ENCODE data around the gene DCPS.

Gene DCPS

GRCh38 chr11:126279191-126279590, 24.7 kb upstream of the DCPS start:
- TF ChIP-seq CTCF (IDR thresholded peaks at IDR 0.05; ENCODE audit: borderline replicate concordance, insufficient read depth, low read depth, low read length): no peak

GRCh38 chr11:126280595-126280994, 23.3 kb upstream of the DCPS start:
- TF ChIP-seq CTCF (IDR thresholded peaks at IDR 0.05; ENCODE audit: borderline replicate concordance, insufficient read depth, low read depth, low read length): no peak
- no peak overlapping the region for H3K4me3 ChIP-seq (ENCODE audit: low read depth, low read length)

More at GRCh38 chr11:126279191-126279590, 24.7 kb upstream of the DCPS start:
- H3K4me3 ChIP-seq (ENCODE audit: low read depth, low read length): no peak overlapping the region

GRCh38 chr11:126281245-126281644, 22.6 kb upstream of the DCPS start:
- H3K4me3 ChIP-seq (ENCODE audit: low read depth, low read length): no peak overlapping the region
- no peak for TF ChIP-seq CTCF (IDR thresholded peaks at IDR 0.05; ENCODE audit: borderline replicate concordance, insufficient read depth, low read depth, low read length)

GRCh38 chr11:126281666-126282175, 22.1 kb upstream of the DCPS start:
- no peak overlapping the region for H3K4me3 ChIP-seq (ENCODE audit: low read depth, low read length)
- no peak for TF ChIP-seq CTCF (IDR thresholded peaks at IDR 0.05; ENCODE audit: borderline replicate concordance, insufficient read depth, low read depth, low read length)

- TF ChIP-seq CTCF (IDR thresholded peaks at IDR 0.05; ENCODE audit: borderline replicate concordance, insufficient read depth, low read depth, low read length): no peak
- peak overlapping the region; percentile 90 for H3K4me3 ChIP-seq (ENCODE audit: low read depth, low read length)
Measured at GRCh38 chr11:126282361-126282735, 21.5 kb upstream of the DCPS start.

- H3K4me3 ChIP-seq (ENCODE audit: low read depth, low read length): peak within 1 kb of the TSS; percentile 90
- no peak for TF ChIP-seq CTCF (IDR thresholded peaks at IDR 0.05; ENCODE audit: borderline replicate concordance, insufficient read depth, low read depth, low read length)
Measured at GRCh38 chr11:126282736-126283591, 20.9 kb upstream of the DCPS start, which contains the start of gene TIRAP. Gene TIRAP (plus strand): TSS chr11:126283093. CDS start chr11:126290895, 7,802 bp downstream.

GRCh38 chr11:126284829-126285228, 19.0 kb upstream of the DCPS start:
- no peak for TF ChIP-seq CTCF (IDR thresholded peaks at IDR 0.05; ENCODE audit: borderline replicate concordance, insufficient read depth, low read depth, low read length)
- no peak overlapping the region for H3K4me3 ChIP-seq (ENCODE audit: low read depth, low read length)

Data from GM12875 (cell line).